ENCODE measurements around the gene ABLIM2. TPM values are rescaled to one million over a fixed set of nuclear protein-coding genes. Genes with fewer than 3 reads are reported as not detected.

ABLIM2 gene
- total and polyA plus RNA-seq, 2 donors (not counting 1 experiment from before 2014, with no cell fraction given), result 3.3 to 79.0 TPM

- ChIA-PET POLR2A (interaction anchor here (0.7 to 2.9 kb wide), 7 partner anchors 9 to 28 kb away, joined by 3 to 31 read pairs (median 10); partner anchors contain the start of genes ABLIM2 and SH3TC1), CTCF (interaction anchor here (0.6 to 5.7 kb wide), 10 partner anchors 9 to 367 kb away, joined by 3 to 127 read pairs (median 7); partner anchors contain the start of gene SH3TC1)
- Mint-ChIP-seq H3K27ac (peak overlapping the region; percentile 91), H3K9me3 (ENCODE audit: insufficient read depth) (no peaks in the 10 kb centered on the region), H3K4me1 (peaks cover 26% of the 10 kb centered on the region), H3K27me3 (no peaks in the 10 kb centered on the region), H3K4me3 (peak overlapping the region; percentile 85)
- H3K36me3 ChIP-seq (replicated peaks in 1 of 2; ENCODE audit: control extremely low read depth in 1 of 2, control insufficient read depth in 1 of 2, extremely low read depth in 1 of 2, insufficient read depth in 2 of 2, low read length in 1 of 2), result no peaks in the 10 kb centered on the region
- peak overlapping the region; percentile 24 for H2AFZ ChIP-seq (ENCODE audit: insufficient read depth, low read depth, low read length, poor library complexity, severe bottlenecking)
- peaks cover 18 to 28% of the 10 kb centered on the region in 2 donors for H3K4me1 ChIP-seq (ENCODE audit: control insufficient read depth in 2 of 2, insufficient read depth in 2 of 2, low read length in 2 of 2)
- DNase-seq (peak; percentile 86), ATAC-seq (ENCODE audit: low read depth) (peak; percentile 78)
- H3K4me2 ChIP-seq (replicated peaks; ENCODE audit: low read depth, low read length, poor library complexity, severe bottlenecking), result peak overlapping the region; percentile 83
- H4K20me1 ChIP-seq (ENCODE audit: control insufficient read depth, insufficient read depth, low read length, poor library complexity, severe bottlenecking), result no peaks in the 10 kb centered on the region
- H3K9me3 ChIP-seq (ENCODE audit: control extremely low read depth in 1 of 3, control insufficient read depth in 2 of 3, insufficient read depth in 1 of 3, low read length in 2 of 3), result peaks cover 0 to 46% (median 12%) of the 10 kb centered on the region in 3 donors
- H3K4me3 ChIP-seq (ENCODE audit: control extremely low read depth in 1 of 5, extremely low read depth in 1 of 5, insufficient read depth in 1 of 5, low read depth in 2 of 5, low read length in 4 of 5), result peak overlapping the region in 3 of 5 experiments; percentile 27 to 47 (median 30)
- peak overlapping the region; percentile 45 for H3K9ac ChIP-seq (ENCODE audit: low read length)
- intact Hi-C loops (cut with micrococcal nuclease), result loop anchor here (1.0 to 2.0 kb wide), 3 partner anchors 10 to 57 kb away; partner anchors contain the start of gene ABLIM2
- no peaks in the 10 kb centered on the region for H3K27me3 ChIP-seq (replicated peaks in 1 of 4; ENCODE audit: control extremely low read depth in 1 of 4, control insufficient read depth in 3 of 4, insufficient read depth in 4 of 4, low read length in 3 of 4)
- TF ChIP-seq CTCF (IDR thresholded peaks at IDR 0.05) (no peak), EZH2 (IDR thresholded peaks at IDR 0.05; ENCODE audit: borderline replicate concordance, insufficient read depth, low read depth, low read length, poor library complexity, severe bottlenecking) (no peak)
- H3K27ac ChIP-seq (ENCODE audit: low read length in 2 of 2), result no peak overlapping the region
- 28% methylated on average over 26 of the region's 36 CpGs for WGBS (ENCODE audit: insufficient coverage)
- no peaks in the 10 kb centered on the region for H3K79me2 ChIP-seq (ENCODE audit: control insufficient read depth, insufficient read depth, low read length)
Measured at GRCh38 chr4:8171984-8172924, 13.6 kb upstream of the ABLIM2 start.
